HG03039 (cell line): ENCODE results near the gene CCDC74B.
"Not testable (repeated sequence)": the region's sequence is repeated elsewhere in the genome, so short reads cannot be mapped to it uniquely, and the experiment has no call there.

ENCODE experiments used
- ATAC-seq: cut with Tn5 transposase; IDR thresholded peaks from one replicate; pipeline ENCODE4 v1.9.1; 2021; ENCODE audit warnings: mild to moderate bottlenecking, moderate library complexity; ENCODE audit not compliant: unreplicated experiment

Gene CCDC74B

DNA sequence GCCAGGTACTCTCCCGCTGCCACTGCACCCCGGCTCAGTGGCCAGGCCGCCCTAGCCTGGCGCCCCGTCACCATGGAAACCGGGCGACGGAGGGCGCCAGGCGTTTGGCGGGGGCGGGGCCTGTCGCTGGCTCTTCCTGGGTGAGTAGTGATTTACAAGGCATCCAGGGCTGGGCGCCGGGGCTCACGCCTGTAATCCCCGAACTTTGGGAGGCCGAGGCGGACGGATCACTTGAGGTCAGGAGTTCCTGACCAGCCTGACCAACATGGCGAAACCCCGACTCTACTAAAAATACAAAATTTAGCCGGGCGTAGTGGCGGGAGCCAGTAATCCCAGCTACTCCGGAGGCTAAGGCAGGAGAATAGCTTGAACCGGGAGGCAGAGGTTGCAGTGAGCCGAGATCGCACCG lies at the start of gene CCDC74B:
Gene CCDC74B, minus strand, starts transcription at position 107 of the 409 bp plus-strand sequence. CDS start 116 bp downstream, outside the sequence.
- ATAC-seq = peak; percentile 88

DNA sequence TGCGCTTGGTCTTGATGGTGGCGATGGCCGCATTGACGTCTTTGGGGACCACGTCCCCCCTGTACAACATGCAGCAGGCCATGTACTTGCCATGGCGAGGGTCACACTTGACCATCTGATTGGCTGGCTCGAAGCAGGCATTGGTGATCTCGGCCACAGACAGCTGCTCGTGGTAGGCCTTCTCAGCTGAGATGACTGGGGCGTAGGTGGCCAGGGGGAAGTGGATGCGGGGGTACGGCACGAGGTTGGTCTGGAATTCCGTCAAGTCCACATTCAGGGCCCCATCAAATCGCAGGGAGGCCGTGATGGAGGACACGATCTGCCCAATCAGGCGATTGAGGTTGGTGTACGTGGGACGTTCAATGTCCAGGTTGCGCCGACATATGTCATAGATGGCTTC lies 48.9 kb upstream of the CCDC74B start:
- ATAC-seq = not testable (repeated sequence)

DNA sequence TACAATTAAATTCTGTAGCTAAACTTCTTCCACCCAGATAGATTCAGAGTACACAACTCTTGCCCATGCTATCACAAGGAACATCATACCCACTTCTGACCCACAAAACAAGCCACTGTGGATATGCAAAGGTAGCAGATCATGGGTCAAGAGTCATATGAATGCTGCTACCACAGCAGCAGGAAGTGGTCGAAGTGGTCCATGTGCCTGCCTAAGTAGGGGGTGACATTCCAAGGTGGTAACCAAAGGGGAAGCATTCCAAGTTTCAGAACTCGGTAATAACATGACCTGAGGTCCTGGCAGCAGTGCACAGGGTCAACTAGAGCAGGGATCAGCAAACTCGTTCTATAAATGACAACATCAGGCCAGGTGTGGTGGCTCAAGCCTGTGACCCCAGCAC lies 47.5 kb upstream of the CCDC74B start:
- ATAC-seq = not testable (repeated sequence)

DNA sequence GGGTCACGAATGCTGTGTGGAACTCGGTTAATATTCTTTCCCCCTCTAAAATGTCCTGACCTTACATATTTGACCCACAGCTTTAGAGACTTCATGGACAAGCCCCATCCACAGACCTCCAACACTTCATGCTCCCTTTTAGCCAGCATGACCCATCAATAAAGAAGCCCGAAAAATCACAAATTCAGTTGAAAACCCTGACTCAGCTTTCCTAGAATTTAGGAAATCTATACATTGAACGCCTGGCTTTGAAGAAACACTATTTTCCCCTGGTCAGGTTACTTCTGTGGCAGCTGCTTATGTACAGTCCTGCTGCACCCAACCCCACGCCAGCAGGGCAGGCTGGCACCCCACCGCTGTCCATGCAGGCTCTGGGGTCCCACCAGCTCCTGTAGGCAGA lies 46.4 kb upstream of the CCDC74B start:
- ATAC-seq = not testable (repeated sequence)

DNA sequence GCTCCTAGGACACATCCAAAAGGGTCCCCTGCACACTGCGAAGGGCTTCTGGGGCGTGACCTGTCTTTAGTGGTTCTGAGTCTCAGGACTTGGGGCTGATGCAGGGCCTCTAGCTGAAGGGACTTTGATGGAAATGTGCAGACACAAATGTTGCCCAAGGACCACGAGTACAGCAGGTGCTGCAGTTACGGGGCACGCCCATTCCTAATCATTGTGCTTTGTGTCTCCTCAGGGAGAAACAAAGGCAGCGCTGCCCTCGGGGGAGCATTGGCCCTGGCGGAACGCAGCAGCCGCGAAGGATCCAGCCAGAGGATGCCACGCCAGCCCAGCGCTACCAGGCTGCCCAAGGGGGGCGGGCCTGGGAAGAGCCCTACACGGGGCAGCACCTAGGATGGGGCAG lies 45.3 kb upstream of the CCDC74B start:
- no peak for ATAC-seq

DNA sequence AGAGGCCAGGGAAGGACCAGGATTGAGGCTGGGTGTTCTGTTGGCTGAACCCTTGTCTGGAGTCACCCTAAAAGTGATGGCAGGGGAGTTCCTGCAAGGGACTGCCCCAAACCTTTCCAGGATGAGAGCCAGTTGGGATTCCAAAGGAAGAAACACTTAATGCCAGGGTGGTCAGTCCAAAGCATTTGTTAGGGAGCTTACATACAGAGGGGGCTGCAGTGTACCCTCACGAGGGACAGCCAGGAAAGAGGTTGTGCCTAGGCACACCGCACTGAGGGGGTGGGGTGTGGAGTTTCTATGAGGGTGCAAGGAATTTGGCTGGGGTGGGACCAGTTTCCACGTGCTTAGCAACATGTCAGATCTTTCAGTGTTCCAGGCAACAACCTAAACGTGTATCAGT lies 44.0 kb upstream of the CCDC74B start:
- ATAC-seq = not testable (repeated sequence)

DNA sequence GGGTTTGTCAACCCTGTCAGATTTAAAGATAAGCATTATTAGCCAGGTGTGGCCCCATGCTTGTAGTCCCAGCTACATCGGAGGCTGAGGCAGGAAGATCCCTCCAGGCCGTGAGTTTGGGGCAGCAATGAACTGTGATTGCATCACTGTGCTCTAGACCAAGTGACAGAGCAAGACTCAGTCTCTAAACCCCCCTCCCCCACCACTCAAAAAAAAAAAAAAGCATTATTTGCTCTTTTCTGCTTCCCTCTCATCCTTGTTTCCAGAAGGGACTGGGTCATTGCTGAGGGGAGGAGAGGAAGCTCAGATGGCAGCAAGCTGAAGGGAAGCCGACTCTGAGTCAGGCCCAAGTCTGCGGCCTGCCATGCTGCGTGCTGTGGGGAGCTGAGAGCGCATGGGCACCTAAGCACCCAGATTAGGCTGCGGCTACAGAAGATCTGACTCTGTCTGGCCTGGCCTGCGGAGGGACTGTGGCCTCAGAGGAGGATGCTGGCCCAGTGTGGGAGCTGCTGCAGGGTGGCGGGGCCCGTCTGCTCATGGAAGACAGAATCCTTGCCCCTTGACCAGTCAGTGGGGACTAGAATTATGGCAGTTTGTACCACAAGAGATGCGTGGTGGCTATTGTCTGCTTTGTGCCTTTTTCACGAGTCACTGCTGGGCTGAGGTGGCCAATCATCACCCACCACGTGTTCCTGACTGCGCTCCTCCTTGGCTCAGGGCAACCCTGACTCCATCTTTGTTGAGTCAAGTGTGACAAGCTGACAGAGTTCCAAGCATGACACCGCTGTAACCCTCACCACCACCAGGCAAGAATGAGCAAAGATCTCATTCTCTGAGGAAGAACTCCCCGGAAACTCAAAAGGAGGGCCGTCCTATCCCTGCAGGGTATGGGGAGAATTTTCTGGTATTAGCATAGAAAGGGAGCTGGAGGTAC lies 43.2 kb upstream of the CCDC74B start:
- not testable (repeated sequence) for ATAC-seq

DNA sequence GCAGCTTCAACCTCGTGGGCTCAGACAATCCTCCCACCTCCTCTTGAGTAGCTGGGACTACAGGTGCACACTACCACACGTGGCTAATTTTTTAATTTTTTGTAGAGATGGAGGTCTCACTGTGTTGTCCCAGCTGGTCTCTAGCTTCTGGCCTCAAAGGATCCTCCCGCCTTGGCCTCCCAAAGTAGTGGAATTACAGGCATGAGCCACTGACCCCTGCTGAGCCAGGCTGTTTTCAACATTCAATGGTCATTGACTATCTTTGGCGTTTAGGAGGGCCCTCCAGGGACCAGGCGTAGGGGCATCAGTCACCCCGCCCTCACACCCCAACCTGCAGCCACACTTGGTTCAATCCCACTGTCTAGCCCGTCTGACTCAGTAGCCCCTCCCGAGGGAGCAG lies 42.4 kb upstream of the CCDC74B start:
- ATAC-seq = no peak

DNA sequence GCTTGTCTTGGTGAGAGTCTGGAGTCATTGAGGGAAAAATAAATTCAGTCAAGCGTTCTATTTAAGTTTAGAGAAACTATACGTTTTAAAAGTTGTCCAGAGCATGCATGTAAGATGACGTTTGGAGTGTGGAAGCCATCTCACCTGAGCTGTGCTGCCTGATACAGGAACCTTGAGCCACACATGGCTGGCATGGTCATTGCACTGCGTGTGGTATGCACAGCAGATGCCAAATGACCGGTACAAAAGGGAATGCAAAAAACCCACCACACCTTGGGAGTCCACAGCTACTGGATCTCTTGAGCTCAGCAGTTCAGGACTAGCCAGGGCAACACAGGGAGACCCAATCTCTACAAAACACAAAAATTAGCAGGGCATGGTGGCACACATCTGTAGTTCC lies 41.5 kb upstream of the CCDC74B start:
- no peak for ATAC-seq

DNA sequence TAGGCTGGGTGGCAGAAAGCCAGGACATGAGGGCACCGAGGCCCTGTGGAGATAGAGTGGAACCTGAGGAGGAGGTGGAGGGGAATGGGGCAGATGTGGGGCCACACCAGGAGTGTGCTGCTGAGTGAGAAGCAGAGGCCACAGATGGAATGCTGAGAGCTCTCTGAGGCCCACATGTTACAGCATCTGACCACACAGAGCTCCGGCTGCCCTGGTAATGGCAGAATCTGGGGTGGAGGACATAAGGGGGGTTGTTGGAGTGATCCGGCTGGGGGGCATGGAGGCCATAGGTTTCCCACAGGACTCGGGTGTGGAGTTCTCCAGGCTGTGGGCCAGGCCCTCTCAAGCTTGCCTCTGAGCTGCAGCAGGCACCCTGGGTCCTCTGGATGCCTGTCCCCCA lies 41.0 kb upstream of the CCDC74B start:
- ATAC-seq = no peak

DNA sequence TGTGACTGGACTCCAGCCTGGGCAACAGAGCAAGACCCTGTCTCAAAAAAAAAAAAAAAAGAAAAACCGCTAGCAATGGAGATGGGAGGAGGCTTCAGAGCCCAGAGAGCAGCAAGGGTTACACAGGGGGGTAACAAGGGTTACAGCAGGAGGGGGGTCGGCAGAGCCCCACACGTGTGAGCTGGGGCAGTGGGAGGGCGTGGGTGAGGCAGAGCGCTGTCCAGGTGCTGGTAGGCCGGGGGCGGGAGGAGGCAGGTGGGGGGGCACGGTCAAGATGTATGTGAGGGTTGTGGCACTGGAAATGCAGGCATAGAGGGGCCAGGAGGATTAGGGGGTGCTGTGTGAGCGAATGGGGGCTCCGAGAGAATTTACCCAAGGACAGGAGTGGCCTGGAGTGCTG lies 40.5 kb upstream of the CCDC74B start:
- no peak for ATAC-seq

DNA sequence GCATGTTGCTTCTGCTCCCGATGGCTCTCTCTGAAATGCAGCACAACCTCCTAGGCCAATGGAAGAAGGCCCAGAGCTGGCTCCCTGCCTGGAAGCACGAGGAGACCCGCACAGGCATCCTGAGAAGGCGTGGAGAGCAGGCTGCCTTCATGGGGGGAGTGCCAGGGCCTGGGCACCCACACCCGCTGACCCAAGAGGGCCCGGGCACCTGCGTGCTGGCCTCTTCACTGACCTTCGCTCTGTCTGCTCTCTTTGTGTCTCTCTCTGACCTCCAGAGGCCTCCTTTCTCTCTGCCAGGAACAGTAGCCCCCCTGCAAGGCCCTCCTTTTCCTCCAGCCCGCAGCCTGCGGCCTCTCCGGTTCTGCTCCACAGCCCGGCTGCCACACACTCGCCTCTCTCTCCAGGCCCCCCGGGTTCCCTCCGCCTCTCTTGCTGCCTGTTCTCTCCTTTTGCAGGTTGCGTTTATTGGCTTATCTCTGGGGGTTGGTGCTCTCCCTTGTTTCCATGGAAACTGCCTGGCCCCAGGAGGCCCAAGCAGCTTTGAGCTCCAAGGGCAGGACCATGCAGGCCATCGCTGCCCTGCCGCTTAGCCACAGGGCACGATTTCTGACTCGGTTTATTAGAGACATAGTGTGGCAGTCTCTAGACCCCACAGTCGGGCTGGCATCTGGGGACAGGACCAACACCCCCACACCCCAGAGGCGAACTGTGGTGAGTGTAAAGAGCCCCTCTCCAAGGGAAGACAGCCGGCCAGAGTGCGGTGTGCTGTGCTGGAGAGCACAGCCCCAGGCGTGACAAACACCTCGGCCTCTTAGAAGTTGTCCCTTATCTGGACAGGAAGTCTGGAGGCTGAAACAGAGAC lies 38.8 kb upstream of the CCDC74B start:
- ATAC-seq = no peak

DNA sequence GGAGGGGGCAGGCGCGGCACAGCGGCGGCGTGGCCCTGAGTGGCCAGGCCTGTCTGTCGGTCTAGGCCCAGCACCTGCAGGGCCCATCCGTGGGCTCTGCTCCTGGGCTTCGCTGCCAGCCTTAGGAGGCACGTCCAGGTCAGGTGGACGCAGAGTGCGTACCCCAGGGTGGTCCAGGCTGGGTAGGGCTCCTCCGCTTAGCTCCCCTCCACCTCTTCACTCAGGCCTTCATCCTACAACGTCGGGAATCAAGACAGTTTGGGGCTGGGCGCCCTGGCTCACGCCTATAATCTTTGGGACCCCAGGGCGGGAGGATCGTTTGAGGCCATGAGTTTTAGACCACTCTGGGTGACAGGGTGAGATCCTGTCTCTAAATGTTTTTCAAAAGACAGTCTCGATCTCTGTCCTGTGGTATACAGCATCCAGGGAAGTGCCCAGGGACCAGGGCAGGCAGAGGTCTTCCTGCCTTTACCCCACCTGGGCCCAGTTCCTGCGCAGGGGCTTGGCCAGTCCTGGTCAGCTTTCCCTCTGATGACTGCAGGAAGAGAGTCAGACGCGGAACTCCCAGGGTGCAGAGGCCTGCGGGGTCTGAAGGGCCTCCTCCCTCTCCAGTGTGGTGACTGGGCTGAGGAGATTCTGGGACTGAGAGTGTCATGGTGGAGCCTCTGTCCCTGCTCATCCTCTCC lies 38.1 kb upstream of the CCDC74B start:
- ATAC-seq = peak; percentile 16

DNA sequence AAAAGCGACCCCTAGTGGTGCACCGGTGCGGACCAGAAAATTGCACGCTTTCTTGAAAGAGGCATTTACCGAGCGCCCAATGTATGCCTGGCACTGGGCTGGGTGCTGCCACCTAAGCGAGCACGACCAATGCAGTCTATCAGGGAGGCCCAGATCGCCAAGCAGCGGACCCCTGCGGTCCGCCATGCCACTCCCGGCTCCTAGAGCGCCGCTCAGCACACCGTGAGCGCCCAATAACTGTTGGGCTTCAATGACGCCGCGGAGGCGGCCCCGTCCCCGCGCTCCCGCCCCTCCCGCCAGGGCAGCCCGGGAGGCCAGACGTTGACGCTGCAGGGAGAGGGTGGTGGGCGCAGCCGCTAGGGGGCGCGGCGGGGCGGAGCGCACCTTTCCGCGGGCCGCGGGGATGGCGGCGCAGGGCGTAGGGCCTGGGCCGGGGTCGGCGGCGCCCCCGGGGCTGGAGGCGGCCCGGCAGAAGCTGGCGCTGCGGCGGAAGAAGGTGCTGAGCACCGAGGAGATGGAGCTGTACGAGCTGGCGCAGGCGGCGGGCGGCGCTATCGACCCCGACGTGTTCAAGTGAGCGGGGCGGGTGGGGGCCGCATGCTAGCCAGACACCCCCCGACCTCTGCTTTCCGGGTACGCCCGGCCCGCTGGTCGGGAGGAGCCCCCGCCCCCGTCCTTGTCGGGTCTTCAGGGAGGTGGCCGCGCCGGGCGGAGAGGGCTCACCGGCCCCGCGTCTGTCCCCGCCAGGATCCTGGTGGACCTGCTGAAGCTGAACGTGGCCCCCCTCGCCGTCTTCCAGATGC lies 37.2 kb upstream of the CCDC74B start, which contains the start of gene MZT2B:
Gene MZT2B, plus strand, starts transcription at position 383 of the 803 bp plus-strand sequence. Its CDS starts 21 bp downstream, at position 404.
- peak; percentile 77 for ATAC-seq

DNA sequence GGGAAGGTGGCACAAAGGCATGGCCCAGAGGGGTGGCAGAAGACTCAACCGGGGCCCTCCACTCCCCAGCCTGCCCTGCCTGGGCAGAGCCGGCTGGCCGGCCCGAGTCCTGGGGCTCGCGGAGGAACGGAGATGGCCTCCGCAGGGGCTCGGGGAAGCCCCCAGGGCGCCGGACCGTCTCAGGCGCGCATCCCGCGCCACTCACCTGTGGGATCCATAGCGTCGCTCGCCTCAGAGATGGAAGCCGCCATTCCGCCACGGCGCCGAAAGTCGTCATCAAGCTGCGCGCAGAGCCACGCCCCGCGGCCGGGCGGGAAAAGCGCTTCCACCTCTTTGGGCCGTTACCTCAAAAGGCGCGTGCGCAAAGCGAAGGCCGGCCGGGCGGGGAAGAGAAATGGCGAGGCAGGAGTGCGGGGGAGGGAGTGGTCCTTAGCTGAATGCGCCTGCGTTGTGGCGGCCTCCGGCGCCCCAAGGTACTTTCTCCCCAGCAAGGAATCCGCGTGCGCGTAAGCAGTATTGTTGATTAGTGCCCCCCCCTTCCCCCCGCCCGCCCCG lies 36.5 kb upstream of the CCDC74B start, which contains the start of gene SMPD4:
Gene SMPD4, minus strand, starts transcription at position 278 of the 555 bp plus-strand sequence. CDS start 5,010 bp downstream, outside the sequence.
- ATAC-seq = peak; percentile 41

DNA sequence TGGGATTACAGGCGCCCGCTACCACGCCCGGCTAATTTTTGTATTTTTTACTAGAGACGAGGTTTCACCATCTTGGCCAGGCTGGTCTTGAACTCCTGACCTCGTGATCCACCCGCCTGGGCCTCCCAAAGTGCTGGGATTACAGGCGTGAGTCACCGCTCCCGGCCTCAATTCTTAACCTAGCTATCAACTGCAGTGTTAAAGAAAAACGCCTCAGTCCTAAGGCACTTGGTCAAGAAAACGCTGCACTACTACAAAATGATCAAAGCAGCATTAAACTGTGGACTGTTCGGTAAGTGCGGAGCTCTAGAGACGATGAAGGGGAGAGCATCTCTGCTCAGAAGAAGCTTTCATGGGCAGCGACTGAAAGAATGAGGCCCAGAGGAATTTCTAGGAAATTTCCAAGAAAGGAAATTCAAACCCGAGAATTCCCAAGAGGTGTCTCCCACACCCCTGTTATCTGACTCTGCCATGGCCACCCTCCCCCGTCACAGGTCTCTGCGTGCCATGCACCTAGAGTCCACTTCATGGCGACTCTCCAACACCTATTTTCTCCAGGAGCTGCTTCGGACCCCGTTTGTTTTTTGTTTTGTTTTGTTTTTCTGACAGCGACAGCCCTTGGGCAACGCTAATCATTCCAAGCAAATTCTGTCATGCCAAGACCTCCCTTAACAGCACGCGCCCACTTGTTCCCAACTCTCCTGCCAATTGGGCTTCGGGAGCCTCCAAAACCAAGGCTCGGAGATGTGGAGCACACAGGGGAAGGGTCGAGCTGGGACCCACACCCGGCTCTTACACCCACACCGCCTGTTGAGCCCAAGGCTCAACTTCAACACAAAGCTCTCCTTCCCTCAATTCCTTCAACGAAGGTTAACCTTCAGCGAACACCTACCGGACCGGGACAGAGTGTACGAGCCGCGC lies 35.8 kb upstream of the CCDC74B start:
- ATAC-seq = not testable (repeated sequence)

DNA sequence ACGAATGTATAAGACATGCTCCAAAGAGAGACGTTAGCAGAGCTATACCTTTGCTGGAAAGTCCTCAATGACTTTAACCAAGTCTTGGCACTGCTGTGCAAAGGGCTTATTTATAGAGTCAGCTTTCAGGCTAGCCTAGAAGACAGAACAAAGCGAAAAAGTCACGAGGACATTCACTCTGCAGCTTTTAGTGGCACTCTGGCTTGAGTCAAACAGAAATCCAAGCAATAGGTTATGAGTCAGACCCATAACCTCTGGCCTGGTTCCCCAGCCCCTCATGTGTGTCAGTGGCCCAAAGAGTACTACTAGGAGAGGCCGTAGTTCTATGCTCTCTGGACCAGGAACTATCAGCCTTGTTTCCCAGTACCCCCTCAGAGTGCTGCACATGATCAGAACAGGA lies 30.0 kb upstream of the CCDC74B start:
- ATAC-seq = peak; percentile 85

DNA sequence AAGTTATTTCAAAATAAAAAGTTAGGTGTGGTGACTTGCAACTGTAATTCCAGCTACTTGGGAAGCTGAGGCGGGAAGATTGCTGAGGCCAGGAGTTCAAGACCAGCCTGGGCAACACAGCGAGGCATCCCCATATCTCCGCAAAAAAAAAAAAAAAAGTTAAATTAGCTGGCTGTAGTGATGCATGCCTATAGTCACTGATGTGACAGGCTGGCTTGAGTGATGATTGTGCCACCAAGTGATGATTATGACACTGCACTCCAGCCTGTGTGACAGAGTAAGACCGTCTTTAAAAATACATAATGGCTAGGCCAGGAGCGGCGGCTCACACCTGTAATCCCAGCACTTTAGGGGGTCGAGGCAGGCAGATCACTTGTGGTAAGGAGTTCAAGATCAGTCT lies 25.0 kb upstream of the CCDC74B start:
- ATAC-seq = no peak

DNA sequence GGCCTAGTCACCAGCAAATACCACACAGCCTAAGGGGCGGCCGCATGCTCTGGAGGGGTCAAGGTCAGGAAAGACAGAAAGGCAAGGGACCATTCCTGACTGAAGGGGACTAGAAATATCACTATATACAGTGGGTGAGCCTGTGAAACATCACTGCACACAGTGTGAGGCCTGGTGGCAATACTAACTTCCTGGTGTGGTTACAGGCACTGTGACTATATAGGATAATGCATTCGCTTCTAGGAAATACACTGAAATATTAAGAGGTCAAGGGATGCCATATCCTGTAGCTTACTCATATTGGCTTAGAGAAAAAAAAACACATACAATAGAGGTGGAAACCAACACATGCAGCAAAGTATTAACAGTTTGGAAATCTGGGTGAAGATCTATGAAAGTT lies 24.3 kb upstream of the CCDC74B start:
- not testable (repeated sequence) for ATAC-seq
